Nephron progenitor cell (in vitro differentiated cells): ENCODE data around the gene ARMC9.

Experiments
- DNase-seq: peaks from one replicate; pipeline ENCODE4 v3.0.0; 2021
- H3K27ac Mint-ChIP-seq: 2 replicates; pipeline ENCODE4 v1.8.0; 2021; ENCODE audit warnings: mild to moderate bottlenecking, moderate library complexity, mixed read lengths
- H3K27me3 Mint-ChIP-seq: 2 replicates; pipeline ENCODE4 v1.8.0; 2021; ENCODE audit warnings: mild to moderate bottlenecking, low read depth, mixed read lengths; ENCODE audit not compliant: poor library complexity
- H3K36me3 Mint-ChIP-seq: 2 replicates; pipeline ENCODE4 v1.8.0; 2021; ENCODE audit warnings: low read depth, mixed read lengths
- H3K4me1 Mint-ChIP-seq: 2 replicates; pipeline ENCODE4 v1.8.0; 2021; ENCODE audit warnings: mixed read lengths
- H3K4me3 Mint-ChIP-seq: 2 replicates; pipeline ENCODE4 v1.8.0; 2021; ENCODE audit warnings: mild to moderate bottlenecking, moderate library complexity, mixed read lengths
- H3K9me3 Mint-ChIP-seq: 2 replicates; pipeline ENCODE4 v1.8.0; 2021; ENCODE audit warnings: mild to moderate bottlenecking, moderate library complexity, mixed read lengths
- TF ChIP-seq, protein P1 (sequence below): fragments of 200-600 bp; sonication (generic); IDR thresholded peaks from 2 replicates; pipeline ENCODE4 v1.5.0; 2021; ENCODE audit warnings: antibody characterized with exemption

The ARMC9 gene

DNA sequence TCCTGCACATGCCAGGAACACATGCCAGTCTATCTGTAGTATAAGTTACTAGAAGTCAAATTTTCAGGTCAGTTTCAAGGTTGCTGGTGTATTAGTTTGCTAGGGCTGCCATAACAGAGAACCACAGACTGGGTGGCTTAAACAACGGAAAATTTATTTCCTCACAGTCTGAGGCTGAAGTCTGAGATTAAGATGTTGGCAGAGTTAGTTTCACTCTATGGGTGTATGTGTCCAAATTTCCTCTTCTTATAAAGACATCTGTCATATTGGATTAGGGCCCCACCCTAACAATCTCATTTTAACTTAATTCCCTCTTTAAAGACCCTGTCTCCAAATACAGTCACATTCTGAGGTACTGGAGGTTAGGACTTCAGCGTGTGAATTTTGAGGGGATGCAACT, 223.6 kb downstream of the ARMC9 start:
- peaks cover 21% of the 10 kb centered on the region for H3K4me1 Mint-ChIP-seq
- TF ChIP-seq, protein P1, sequence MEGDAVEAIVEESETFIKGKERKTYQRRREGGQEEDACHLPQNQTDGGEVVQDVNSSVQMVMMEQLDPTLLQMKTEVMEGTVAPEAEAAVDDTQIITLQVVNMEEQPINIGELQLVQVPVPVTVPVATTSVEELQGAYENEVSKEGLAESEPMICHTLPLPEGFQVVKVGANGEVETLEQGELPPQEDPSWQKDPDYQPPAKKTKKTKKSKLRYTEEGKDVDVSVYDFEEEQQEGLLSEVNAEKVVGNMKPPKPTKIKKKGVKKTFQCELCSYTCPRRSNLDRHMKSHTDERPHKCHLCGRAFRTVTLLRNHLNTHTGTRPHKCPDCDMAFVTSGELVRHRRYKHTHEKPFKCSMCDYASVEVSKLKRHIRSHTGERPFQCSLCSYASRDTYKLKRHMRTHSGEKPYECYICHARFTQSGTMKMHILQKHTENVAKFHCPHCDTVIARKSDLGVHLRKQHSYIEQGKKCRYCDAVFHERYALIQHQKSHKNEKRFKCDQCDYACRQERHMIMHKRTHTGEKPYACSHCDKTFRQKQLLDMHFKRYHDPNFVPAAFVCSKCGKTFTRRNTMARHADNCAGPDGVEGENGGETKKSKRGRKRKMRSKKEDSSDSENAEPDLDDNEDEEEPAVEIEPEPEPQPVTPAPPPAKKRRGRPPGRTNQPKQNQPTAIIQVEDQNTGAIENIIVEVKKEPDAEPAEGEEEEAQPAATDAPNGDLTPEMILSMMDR = no peak

DNA sequence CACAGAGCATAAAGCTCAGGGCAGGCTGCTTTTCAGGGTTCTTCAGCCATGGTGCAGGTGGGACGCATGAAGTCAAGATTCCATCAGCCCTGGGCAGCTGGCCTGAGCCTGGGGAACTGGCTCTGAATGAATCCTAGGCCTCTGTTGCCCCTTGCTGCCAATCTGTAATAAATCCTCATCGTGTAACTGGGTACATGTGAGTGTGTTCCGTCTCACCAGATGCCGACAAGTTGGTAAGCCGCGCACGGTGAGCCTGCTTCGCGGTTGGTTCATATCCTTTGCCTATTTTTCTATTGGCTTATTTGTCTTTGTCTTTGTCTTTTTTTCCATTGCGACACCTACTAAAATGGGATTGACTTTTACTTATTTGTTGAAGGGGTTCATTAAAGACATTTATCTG, 224.7 kb downstream of the ARMC9 start:
- TF ChIP-seq, protein P1 = no peak
- DNase-seq = no peak
- peaks cover 19% of the 10 kb centered on the region for H3K27me3 Mint-ChIP-seq
- no peak overlapping the region for H3K4me3 Mint-ChIP-seq
- H3K27ac Mint-ChIP-seq = no peak overlapping the region
- no peaks in the 10 kb centered on the region for H3K36me3 Mint-ChIP-seq
- peaks cover 21% of the 10 kb centered on the region for H3K4me1 Mint-ChIP-seq
- no peaks in the 10 kb centered on the region for H3K9me3 Mint-ChIP-seq

More for the DNA sequence above, 223.6 kb downstream of the ARMC9 start:
- no peak for DNase-seq
- Mint-ChIP-seq H3K4me3 (no peak overlapping the region), H3K27me3 (peaks cover 19% of the 10 kb centered on the region), H3K36me3 (no peaks in the 10 kb centered on the region), H3K9me3 (no peaks in the 10 kb centered on the region), H3K27ac (no peak overlapping the region)
